SK-N-SH treated with all-trans-retinoic acid at 6 μM for 48 hours (cell line): ENCODE data around the gene SLC2A13.

ENCODE experiments used
- ATAC-seq: fragments of 200-7000 bp; cut with Tn5 transposase; 3 replicates; pipeline ENCODE4 v1.9.1; 2020; ENCODE audit warnings: mild to moderate bottlenecking, moderate library complexity
- BACH2 ChIP-seq: fragments of 250-450 bp; sonication (Bioruptor Pico); IDR thresholded peaks from 2 replicates; pipeline ENCODE4 v1.9.0; 2021; ENCODE audit warnings: mild to moderate bottlenecking, borderline replicate concordance
- CSDC2 ChIP-seq: fragments of 250-450 bp; sonication (Bioruptor Pico); IDR thresholded peaks from 2 replicates; pipeline ENCODE4 v1.5.0; 2020; ENCODE audit warnings: mild to moderate bottlenecking, moderate library complexity
- ESRRG ChIP-seq: fragments of 250-450 bp; sonication (Bioruptor Pico); IDR thresholded peaks from 2 replicates; pipeline ENCODE4 v1.6.1; 2021; ENCODE audit warnings: mild to moderate bottlenecking
- GLIS3 ChIP-seq: fragments of 250-450 bp; sonication (Bioruptor Pico); IDR thresholded peaks from 2 replicates; pipeline ENCODE4 v1.5.0; 2020; ENCODE audit warnings: mild to moderate bottlenecking, moderate library complexity
- ISL1 ChIP-seq: fragments of 250-450 bp; sonication (Bioruptor Pico); IDR thresholded peaks from 2 replicates; pipeline ENCODE4 v2.1.2; 2022; ENCODE audit warnings: mild to moderate bottlenecking, moderate library complexity
- SNAI2 ChIP-seq: fragments of 250-450 bp; sonication (Bioruptor Pico); IDR thresholded peaks from 2 replicates; pipeline ENCODE4 v1.5.0; 2020; ENCODE audit warnings: mild to moderate bottlenecking, moderate library complexity
- TCF4 ChIP-seq: fragments of 250-450 bp; sonication (Bioruptor Pico); IDR thresholded peaks from 2 replicates; pipeline ENCODE4 v1.8.0; 2021; ENCODE audit warnings: mild to moderate bottlenecking, moderate library complexity, borderline replicate concordance
- TOX ChIP-seq: fragments of 250-450 bp; sonication (Bioruptor Pico); IDR thresholded peaks from 2 replicates; pipeline ENCODE4 v1.8.0; 2021; ENCODE audit warnings: mild to moderate bottlenecking, moderate library complexity, borderline replicate concordance
- TSHZ2 ChIP-seq: fragments of 250-450 bp; sonication (Bioruptor Pico); IDR thresholded peaks from 2 replicates; pipeline ENCODE4 v1.5.0; 2020; ENCODE audit warnings: mild to moderate bottlenecking, moderate library complexity
- ZFP3 ChIP-seq: fragments of 250-450 bp; sonication (Bioruptor Pico); IDR thresholded peaks from 2 replicates; pipeline ENCODE4 v1.5.0; 2020; ENCODE audit warnings: mild to moderate bottlenecking, moderate library complexity
- ZFP30 ChIP-seq: fragments of 450-650 bp; formaldehyde crosslinking; IDR thresholded peaks from 2 replicates; pipeline ENCODE4 v1.5.0; 2022; ENCODE audit warnings: mild to moderate bottlenecking, moderate library complexity
- ZNF565 ChIP-seq: fragments of 450-650 bp; formaldehyde crosslinking; conservative IDR thresholded peaks from 2 replicates; pipeline ENCODE4 v1.5.0; 2020; ENCODE audit warnings: low read depth, mild to moderate bottlenecking, moderate library complexity
- ZNF70 ChIP-seq: fragments of 450-650 bp; formaldehyde crosslinking; IDR thresholded peaks from 2 replicates; pipeline ENCODE4 v1.5.0; 2020; ENCODE audit warnings: mild to moderate bottlenecking, moderate library complexity
- ZNF8 ChIP-seq: fragments of 450-650 bp; formaldehyde crosslinking; IDR thresholded peaks from 2 replicates; pipeline ENCODE4 v1.5.0; 2020; ENCODE audit warnings: mild to moderate bottlenecking, moderate library complexity
- TF ChIP-seq, protein P1 (sequence below): fragments of 250-450 bp; sonication (Bioruptor Pico); IDR thresholded peaks from 2 replicates; pipeline ENCODE4 v1.8.0; 2021; ENCODE audit warnings: low read depth, mild to moderate bottlenecking, moderate library complexity, borderline replicate concordance
- TF ChIP-seq, protein P2 (sequence below): fragments of 250-450 bp; sonication (Bioruptor Pico); IDR thresholded peaks from 2 replicates; pipeline ENCODE4 v1.8.0; 2020; ENCODE audit warnings: mild to moderate bottlenecking, moderate library complexity, borderline replicate concordance
- TF ChIP-seq, protein P3 (sequence below): fragments of 250-450 bp; sonication (Bioruptor Pico); IDR thresholded peaks from 2 replicates; pipeline ENCODE4 v1.5.1; 2020; ENCODE audit warnings: low read depth, mild to moderate bottlenecking, moderate library complexity
- TF ChIP-seq, protein P4 (sequence below): fragments of 250-450 bp; sonication (Bioruptor Pico); IDR thresholded peaks from 2 replicates; pipeline ENCODE4 v1.5.1; 2021; ENCODE audit warnings: mild to moderate bottlenecking, moderate library complexity

The SLC2A13 gene

DNA sequence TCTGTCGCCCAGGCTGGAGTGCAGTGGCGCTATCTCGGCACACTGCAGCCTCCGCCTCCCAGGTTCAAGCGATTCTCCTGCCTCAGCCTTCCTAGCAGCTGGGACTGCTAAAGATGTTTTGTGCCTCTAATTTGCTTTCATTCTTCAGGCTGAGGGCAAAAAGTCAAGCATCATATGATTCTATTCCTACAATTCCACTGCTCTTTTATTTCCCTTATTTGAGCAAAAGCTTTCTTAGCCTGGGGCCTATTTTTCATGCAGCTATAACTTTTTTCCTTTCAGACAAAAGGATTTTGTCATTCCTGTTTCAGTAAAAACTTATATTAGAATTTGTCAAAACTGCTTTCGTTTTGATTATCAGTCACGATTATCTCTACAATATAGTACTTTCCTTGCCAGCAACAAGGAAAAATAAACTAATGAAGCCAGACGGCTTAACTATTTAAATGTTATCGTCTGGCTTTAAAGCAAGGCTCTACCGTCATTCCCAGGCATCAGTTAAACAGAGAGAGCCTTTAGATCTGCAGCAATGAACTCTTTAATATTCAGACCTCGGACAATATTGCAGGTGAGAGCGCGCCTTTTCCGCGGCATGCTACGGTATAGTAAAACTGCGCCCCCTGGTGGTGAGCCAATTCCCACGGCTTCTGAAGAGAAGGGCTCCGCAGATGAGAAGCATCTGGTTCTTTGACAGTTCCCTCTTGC lies 1.4 kb upstream of the SLC2A13 start:
- peak; percentile 63 for ATAC-seq
- TF ChIP-seq ZFP3 (no peak), CSDC2 (CRISPR knock-in tag) (no peak), GLIS3 (CRISPR knock-in tag) (no peak), ZNF565 (CRISPR knock-in tag) (no peak), ISL1 (CRISPR knock-in tag) (no peak), ZFP30 (CRISPR knock-in tag) (no peak), ESRRG (CRISPR knock-in tag) (no peak)
- TF ChIP-seq, protein P1, sequence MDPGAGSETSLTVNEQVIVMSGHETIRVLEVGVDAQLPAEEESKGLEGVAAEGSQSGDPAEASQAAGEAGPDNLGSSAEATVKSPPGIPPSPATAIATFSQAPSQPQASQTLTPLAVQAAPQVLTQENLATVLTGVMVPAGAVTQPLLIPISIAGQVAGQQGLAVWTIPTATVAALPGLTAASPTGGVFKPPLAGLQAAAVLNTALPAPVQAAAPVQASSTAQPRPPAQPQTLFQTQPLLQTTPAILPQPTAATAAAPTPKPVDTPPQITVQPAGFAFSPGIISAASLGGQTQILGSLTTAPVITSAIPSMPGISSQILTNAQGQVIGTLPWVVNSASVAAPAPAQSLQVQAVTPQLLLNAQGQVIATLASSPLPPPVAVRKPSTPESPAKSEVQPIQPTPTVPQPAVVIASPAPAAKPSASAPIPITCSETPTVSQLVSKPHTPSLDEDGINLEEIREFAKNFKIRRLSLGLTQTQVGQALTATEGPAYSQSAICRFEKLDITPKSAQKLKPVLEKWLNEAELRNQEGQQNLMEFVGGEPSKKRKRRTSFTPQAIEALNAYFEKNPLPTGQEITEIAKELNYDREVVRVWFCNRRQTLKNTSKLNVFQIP = no peak
- TF ChIP-seq, protein P2, sequence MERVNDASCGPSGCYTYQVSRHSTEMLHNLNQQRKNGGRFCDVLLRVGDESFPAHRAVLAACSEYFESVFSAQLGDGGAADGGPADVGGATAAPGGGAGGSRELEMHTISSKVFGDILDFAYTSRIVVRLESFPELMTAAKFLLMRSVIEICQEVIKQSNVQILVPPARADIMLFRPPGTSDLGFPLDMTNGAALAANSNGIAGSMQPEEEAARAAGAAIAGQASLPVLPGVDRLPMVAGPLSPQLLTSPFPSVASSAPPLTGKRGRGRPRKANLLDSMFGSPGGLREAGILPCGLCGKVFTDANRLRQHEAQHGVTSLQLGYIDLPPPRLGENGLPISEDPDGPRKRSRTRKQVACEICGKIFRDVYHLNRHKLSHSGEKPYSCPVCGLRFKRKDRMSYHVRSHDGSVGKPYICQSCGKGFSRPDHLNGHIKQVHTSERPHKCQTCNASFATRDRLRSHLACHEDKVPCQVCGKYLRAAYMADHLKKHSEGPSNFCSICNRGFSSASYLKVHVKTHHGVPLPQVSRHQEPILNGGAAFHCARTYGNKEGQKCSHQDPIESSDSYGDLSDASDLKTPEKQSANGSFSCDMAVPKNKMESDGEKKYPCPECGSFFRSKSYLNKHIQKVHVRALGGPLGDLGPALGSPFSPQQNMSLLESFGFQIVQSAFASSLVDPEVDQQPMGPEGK (CRISPR knock-in tag) = no peak

- ATAC-seq = no peak
- TF ChIP-seq TCF4 (CRISPR knock-in tag) = no peak
Measured at GRCh38 chr12:40106655-40107054, 774 bp upstream of the SLC2A13 start.

DNA sequence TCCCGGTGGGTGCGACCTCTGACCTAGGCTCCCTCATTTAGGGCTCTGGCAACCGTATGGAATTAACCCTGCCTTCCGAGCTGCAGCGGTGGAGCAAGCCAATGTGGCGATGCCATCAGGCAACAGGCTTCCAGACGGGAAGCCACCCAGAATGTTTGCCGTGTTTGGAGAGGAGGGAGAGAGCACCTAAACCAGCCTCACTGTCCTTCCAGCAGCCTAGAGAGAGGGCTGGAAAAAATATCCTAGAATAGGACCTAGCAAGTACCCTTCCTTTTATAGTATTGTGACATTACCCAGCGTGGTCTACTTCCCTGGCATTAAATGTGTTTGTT lies 287 bp upstream of the SLC2A13 start:
- TF ChIP-seq, protein P3, sequence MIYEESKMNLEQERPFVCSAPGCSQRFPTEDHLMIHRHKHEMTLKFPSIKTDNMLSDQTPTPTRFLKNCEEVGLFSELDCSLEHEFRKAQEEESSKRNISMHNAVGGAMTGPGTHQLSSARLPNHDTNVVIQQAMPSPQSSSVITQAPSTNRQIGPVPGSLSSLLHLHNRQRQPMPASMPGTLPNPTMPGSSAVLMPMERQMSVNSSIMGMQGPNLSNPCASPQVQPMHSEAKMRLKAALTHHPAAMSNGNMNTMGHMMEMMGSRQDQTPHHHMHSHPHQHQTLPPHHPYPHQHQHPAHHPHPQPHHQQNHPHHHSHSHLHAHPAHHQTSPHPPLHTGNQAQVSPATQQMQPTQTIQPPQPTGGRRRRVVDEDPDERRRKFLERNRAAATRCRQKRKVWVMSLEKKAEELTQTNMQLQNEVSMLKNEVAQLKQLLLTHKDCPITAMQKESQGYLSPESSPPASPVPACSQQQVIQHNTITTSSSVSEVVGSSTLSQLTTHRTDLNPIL (CRISPR knock-in tag) = no peak
- TF ChIP-seq TSHZ2 (CRISPR knock-in tag) (no peak), ZNF8 (no peak), TOX (CRISPR knock-in tag) (no peak), BACH2 (CRISPR knock-in tag) (no peak), TCF4 (CRISPR knock-in tag) (no peak), ZNF565 (CRISPR knock-in tag) (no peak), ZFP30 (CRISPR knock-in tag) (no peak), SNAI2 (CRISPR knock-in tag) (no peak), ZNF70 (no peak)
- TF ChIP-seq, protein P2 (CRISPR knock-in tag) = no peak
- TF ChIP-seq, protein P4, sequence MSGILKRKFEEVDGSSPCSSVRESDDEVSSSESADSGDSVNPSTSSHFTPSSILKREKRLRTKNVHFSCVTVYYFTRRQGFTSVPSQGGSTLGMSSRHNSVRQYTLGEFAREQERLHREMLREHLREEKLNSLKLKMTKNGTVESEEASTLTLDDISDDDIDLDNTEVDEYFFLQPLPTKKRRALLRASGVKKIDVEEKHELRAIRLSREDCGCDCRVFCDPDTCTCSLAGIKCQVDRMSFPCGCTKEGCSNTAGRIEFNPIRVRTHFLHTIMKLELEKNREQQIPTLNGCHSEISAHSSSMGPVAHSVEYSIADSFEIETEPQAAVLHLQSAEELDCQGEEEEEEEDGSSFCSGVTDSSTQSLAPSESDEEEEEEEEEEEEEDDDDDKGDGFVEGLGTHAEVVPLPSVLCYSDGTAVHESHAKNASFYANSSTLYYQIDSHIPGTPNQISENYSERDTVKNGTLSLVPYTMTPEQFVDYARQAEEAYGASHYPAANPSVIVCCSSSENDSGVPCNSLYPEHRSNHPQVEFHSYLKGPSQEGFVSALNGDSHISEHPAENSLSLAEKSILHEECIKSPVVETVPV (CRISPR knock-in tag) = no peak
- ATAC-seq = peak; percentile 2; the same call in 2 of the 3 replicates
